H1 (cell line): Measurements from ENCODE around the gene PACC1. TPM values are rescaled to one million over a fixed set of nuclear protein-coding genes. Genes with fewer than 3 reads are reported as not detected.

Source experiments
- CBX5 ChIP-seq: fragments of 300-800, 300-1000 bp; sonication (generic); IDR thresholded peaks from 2 replicates; pipeline ENCODE4 v1.7.1; 2016; ENCODE audit warnings: antibody characterized with exemption, low read length, low read depth
- EGR1 ChIP-seq: IDR thresholded peaks from 2 replicates; pipeline ENCODE4 v1.6.1; 2011; ENCODE audit warnings: low read depth, low read length, borderline replicate concordance
- HDAC6 ChIP-seq: IDR thresholded peaks from one replicate; pipeline ENCODE4 v1.7.1; 2012; ENCODE audit warnings: low read depth, mild to moderate bottlenecking, inconsistent platforms, low read length, moderate library complexity
- KDM1A ChIP-seq: fragments of 200-600, 300-600 bp; sonication (generic); IDR thresholded peaks from 2 replicates; pipeline ENCODE4 v1.7.1; 2016; ENCODE audit warnings: mild to moderate bottlenecking, low read length, borderline replicate concordance
- POLR2AphosphoS5 ChIP-seq: IDR thresholded peaks from 2 replicates; pipeline ENCODE4 v1.6.1; 2011; ENCODE audit warnings: low read depth, low read length
- polyA plus RNA-seq, 7 experiments: library from polyadenylated mRNA; depleted of rRNA in 3 of 7; stranded (reverse) in 5 of 7; unstranded in 2 of 7; fragments of >200 nt in 5 of 7; fragments of 200-250 nt in 2 of 7; gene quantifications; 1 replicate in 5 of 7; 2 replicates in 1 of 7; 4 replicates in 1 of 7; pipeline versions ENCODE4 v1.2.1 to v1.2.3, GENCODE V29; 2011 to 2013; ENCODE audit warnings: missing spikeins in 2 of 7, mixed read lengths in 2 of 7
- total RNA-seq: library from RNA; stranded (reverse); fragmentation: NEBNext Ultra II Directional; extraction: Animal tissue kit (Norgen Biotek cat#: 25700); gene quantifications from 2 replicates; pipeline ENCODE4 v1.2.1, GENCODE V29; 2021
- TF ChIP-seq, protein P1 (sequence below): IDR thresholded peaks from 2 replicates; pipeline ENCODE4 v1.6.1; 2011; ENCODE audit warnings: low read length, improper control_type of control experiment

The PACC1 gene
- total and polyA plus RNA-seq, 2 of the 8 experiments (the other 6 are each of a cell fraction or from before 2014, with no cell fraction given), result 18.8 to 23.5 TPM

DNA sequence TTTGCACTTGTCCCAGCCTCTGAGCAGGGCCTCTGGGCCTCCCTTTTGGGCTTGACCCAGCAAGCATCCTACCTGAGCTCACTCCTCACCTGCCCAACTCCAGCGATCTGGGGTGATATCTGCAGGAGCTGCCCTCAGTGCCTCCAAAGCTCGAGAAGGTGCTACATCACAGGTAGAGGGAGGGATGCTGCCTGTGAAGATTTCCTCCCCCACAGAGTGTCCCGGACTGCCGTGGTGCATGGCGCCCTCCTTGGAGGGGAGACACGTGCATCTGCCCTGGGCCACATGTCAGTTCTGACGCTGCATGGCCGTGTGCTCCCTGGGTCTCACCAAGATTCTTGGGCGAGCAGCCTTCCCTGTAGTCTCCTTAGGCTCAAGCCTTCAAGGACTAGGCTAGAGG, 45.7 kb upstream of the PACC1 start (continued):
- TF ChIP-seq CBX5, result no peak
- no peak for TF ChIP-seq EGR1
- TF ChIP-seq HDAC6, result no peak
- no peak for TF ChIP-seq POLR2AphosphoS5
- TF ChIP-seq, protein P1, sequence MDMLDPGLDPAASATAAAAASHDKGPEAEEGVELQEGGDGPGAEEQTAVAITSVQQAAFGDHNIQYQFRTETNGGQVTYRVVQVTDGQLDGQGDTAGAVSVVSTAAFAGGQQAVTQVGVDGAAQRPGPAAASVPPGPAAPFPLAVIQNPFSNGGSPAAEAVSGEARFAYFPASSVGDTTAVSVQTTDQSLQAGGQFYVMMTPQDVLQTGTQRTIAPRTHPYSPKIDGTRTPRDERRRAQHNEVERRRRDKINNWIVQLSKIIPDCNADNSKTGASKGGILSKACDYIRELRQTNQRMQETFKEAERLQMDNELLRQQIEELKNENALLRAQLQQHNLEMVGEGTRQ, result no peak
- no peak for TF ChIP-seq KDM1A
- TF ChIP-seq, all 59 proteins: peak for 0
